OCI-LY7 (cell line): ENCODE measurements around the gene MEI4. TPM values are rescaled to one million over a fixed set of nuclear protein-coding genes. Genes with fewer than 3 reads are reported as not detected.
A peak's percentile ranks its signal among the peaks of the same experiment; 100 is the strongest.
"Not testable (repeated sequence)": the region's sequence is repeated elsewhere in the genome, so short reads cannot be mapped to it uniquely, and the experiment has no call there.

Experiments
- BruUV-seq: library from RNA; stranded (reverse); fragments of 400-500 nt; replicated peaks from 2 replicates; lab custom pipeline; 2021; lab: Mats Ljungman, UMichigan
- CTCF ChIA-PET: fragments of 300-600 bp; sonication (Branson Sonifier 250); formaldehyde crosslinking; loops from one replicate; lab custom pipeline; 2022; ENCODE audit warnings: antibody characterized with exemption; ENCODE audit not compliant: unreplicated experiment; lab: Charles Lee
- POLR2A ChIA-PET: fragments of 300-600 bp; sonication (Branson Sonifier 250); formaldehyde crosslinking; loops from one replicate; lab custom pipeline; 2022; ENCODE audit warnings: antibody characterized with exemption; lab: Charles Lee
- DNase-seq: peaks from one replicate; pipeline ENCODE4 v3.0.0-alpha.2; 2015; ENCODE audit warnings: low spot score
- H2AFZ ChIP-seq: fragments of 200-600 bp; sonication (generic), shearing (Covaris generic); 2 replicates; pipeline ENCODE4 v1.6.1; 2014; ENCODE audit warnings: mild to moderate bottlenecking, antibody characterized with exemption, low read length, moderate library complexity
- H3K27ac ChIP-seq: fragments of 200-600 bp; sonication (generic); 2 replicates; pipeline ENCODE4 v1.5.1; 2014; ENCODE audit warnings: mixed run types, low read depth, mild to moderate bottlenecking, moderate library complexity, low read length, inconsistent platforms; ENCODE audit not compliant: poor library complexity, severe bottlenecking
- H3K36me3 ChIP-seq: fragments of 200-600 bp; sonication (generic); 2 replicates; pipeline ENCODE4 v1.6.1; 2014; ENCODE audit warnings: mild to moderate bottlenecking, antibody characterized with exemption, low read length, moderate library complexity, mixed read lengths; ENCODE audit not compliant: insufficient read depth
- H3K4me1 ChIP-seq: fragments of 200-600 bp; sonication (generic); 2 replicates; pipeline ENCODE4 v1.5.1; 2014; ENCODE audit warnings: mild to moderate bottlenecking, low read length; ENCODE audit not compliant: insufficient read depth, poor library complexity, severe bottlenecking
- H3K4me2 ChIP-seq: fragments of 200-600 bp; sonication (generic); 2 replicates; pipeline ENCODE4 v1.6.1; 2014; ENCODE audit warnings: mild to moderate bottlenecking, low read length
- H3K4me3 ChIP-seq: fragments of 200-600 bp; sonication (generic); 2 replicates; pipeline ENCODE4 v1.5.1; 2014; ENCODE audit warnings: mild to moderate bottlenecking, low read depth, low read length; ENCODE audit not compliant: poor library complexity, severe bottlenecking
- H3K79me2 ChIP-seq: fragments of 200-600 bp; sonication (generic); 2 replicates; pipeline ENCODE4 v1.6.1; 2016; ENCODE audit warnings: low read depth, mild to moderate bottlenecking, low read length, moderate library complexity, mixed read lengths; ENCODE audit not compliant: insufficient read depth
- H3K9me2 ChIP-seq: fragments of 200-600 bp; sonication (generic); 2 replicates; pipeline ENCODE4 v1.6.1; 2016; ENCODE audit warnings: mild to moderate bottlenecking, low read length, mixed read lengths; ENCODE audit not compliant: insufficient read depth
- H3K9me3 ChIP-seq: fragments of 200-600 bp; sonication (generic); 2 replicates; pipeline ENCODE4 v1.6.1; 2014; ENCODE audit warnings: mild to moderate bottlenecking, mixed run types, low read length, mixed read lengths
- H4K20me1 ChIP-seq: fragments of 200-600 bp; sonication (generic); 2 replicates; pipeline ENCODE4 v1.6.1; 2014; ENCODE audit warnings: mild to moderate bottlenecking, antibody characterized with exemption, low read length, moderate library complexity, mixed read lengths; ENCODE audit not compliant: insufficient read depth
- EZH2phosphoT487 ChIP-seq: fragments of 200-600 bp; sonication (generic); IDR thresholded peaks from 2 replicates; pipeline ENCODE4 v1.6.1; 2018; ENCODE audit warnings: low read depth, borderline replicate concordance, mild to moderate bottlenecking, mixed run types, antibody characterized with exemption, low read length, moderate library complexity, mixed read lengths
- intact Hi-C: fragments of 100-400 bp; cut with micrococcal nuclease; formaldehyde crosslinking; loops from one replicate; pipeline ENCODE4 v1.10.0; 2022; ENCODE audit not compliant: unreplicated experiment
- total RNA-seq, 2 experiments: library from RNA; depleted of rRNA in 1 of 2; stranded (reverse); fragments of >200 nt in 1 of 2; shearing (Covaris generic) in 1 of 2; gene quantifications; 2 replicates each; pipeline ENCODE4 v1.2.3, GENCODE V29; 2014 to 2022
- TF ChIP-seq, protein P1 (sequence below): fragments of 200-600 bp; sonication (generic); conservative IDR thresholded peaks from 2 replicates; pipeline ENCODE4 v1.5.1; 2014; ENCODE audit warnings: mild to moderate bottlenecking, antibody characterized with exemption, low read length, moderate library complexity, mixed read lengths

The MEI4 gene
- total RNA-seq, 2 experiments from 2014 or later, result not detected

- Histone ChIP-seq H3K4me3 (no peak overlapping the region), H3K4me1 (no peaks in the 10 kb centered on the region), H4K20me1 (no peaks in the 10 kb centered on the region), H3K4me2 (no peak overlapping the region), H3K79me2 (no peaks in the 10 kb centered on the region), H2AFZ (no peak overlapping the region), H3K9me3 (no peaks in the 10 kb centered on the region), H3K9me2 (no peaks in the 10 kb centered on the region), H3K27ac (no peak overlapping the region), H3K36me3 (no peaks in the 10 kb centered on the region)
- intact Hi-C loops, result no loop called here
- peak; percentile 21 for DNase-seq
- CTCF ChIA-PET, result no interaction called here
- POLR2A ChIA-PET, result no interaction called here
- TF ChIP-seq EZH2phosphoT487, result no peak
- TF ChIP-seq, protein P1, sequence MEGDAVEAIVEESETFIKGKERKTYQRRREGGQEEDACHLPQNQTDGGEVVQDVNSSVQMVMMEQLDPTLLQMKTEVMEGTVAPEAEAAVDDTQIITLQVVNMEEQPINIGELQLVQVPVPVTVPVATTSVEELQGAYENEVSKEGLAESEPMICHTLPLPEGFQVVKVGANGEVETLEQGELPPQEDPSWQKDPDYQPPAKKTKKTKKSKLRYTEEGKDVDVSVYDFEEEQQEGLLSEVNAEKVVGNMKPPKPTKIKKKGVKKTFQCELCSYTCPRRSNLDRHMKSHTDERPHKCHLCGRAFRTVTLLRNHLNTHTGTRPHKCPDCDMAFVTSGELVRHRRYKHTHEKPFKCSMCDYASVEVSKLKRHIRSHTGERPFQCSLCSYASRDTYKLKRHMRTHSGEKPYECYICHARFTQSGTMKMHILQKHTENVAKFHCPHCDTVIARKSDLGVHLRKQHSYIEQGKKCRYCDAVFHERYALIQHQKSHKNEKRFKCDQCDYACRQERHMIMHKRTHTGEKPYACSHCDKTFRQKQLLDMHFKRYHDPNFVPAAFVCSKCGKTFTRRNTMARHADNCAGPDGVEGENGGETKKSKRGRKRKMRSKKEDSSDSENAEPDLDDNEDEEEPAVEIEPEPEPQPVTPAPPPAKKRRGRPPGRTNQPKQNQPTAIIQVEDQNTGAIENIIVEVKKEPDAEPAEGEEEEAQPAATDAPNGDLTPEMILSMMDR, result peak; percentile 72
- BruUV-seq, result no TSS peak
Observed at GRCh38 chr6:77740380-77740779, 87.5 kb downstream of the MEI4 start.

DNA sequence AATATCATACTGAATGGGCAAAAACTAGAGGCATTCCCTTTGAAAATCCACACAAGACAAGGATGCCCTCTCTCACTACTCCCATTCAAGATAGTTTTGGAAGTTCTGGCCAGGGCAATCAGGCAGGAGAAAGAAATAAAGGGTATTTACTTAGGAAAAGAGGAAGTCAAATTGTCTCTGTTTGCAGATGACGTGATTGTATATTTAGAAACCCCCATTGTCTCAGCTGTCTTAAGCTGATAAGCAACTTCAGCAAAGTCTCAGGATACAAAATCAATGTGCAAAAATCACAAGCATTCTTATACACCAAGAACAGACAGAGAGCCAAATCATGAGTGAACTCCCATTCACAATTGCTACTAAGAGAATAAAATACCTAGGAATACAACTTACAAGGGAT is 99.3 kb downstream of the MEI4 start:
- H4K20me1 ChIP-seq, CTCF ChIA-PET, intact Hi-C loops, H3K79me2 ChIP-seq, H3K9me3 ChIP-seq, H3K36me3 ChIP-seq, BruUV-seq, H3K9me2 ChIP-seq, H3K4me3 ChIP-seq, DNase-seq, H2AFZ ChIP-seq, H3K4me1 ChIP-seq, H3K27ac ChIP-seq, H3K4me2 ChIP-seq: not testable (repeated sequence)
- POLR2A ChIA-PET, result interaction anchor here (0.9 kb wide), 1 partner anchor 13 kb away, joined by 3 read pairs; no protein-coding TSS in a partner anchor

DNA sequence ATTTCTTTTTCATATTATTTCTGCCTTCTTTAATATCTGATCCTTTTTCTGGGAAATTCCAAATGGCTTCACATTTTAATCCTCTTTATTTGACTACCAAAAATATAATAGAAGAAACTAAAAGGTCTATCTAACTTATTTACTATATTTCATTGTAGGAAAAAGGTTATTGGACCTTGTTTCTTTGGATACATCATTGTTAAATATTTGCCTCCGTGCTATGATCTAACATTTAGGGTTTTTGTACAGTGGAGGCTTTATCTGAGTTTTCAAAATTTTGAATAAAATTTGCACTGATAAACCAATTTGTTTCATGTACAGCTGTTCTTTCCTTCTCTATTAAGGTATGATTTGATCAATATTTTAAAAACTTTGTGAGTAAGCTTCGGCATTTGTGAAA is 109.5 kb downstream of the MEI4 start:
- POLR2A ChIA-PET, result interaction anchor here (0.7 kb wide), 1 partner anchor 873 kb away, joined by 3 read pairs; no protein-coding TSS in a partner anchor
- no peak overlapping the region for H3K27ac ChIP-seq
- no peaks in the 10 kb centered on the region for H3K4me1 ChIP-seq
- DNase-seq, result no peak
- TF ChIP-seq, protein P1, result no peak
- no peak for TF ChIP-seq EZH2phosphoT487
- no peak overlapping the region for H2AFZ ChIP-seq
- H4K20me1 ChIP-seq, result no peaks in the 10 kb centered on the region
- no peak overlapping the region for H3K4me3 ChIP-seq
- BruUV-seq, result no TSS peak
- H3K9me3 ChIP-seq, result no peaks in the 10 kb centered on the region; the same call in 1 of the 2 replicates
- H3K79me2 ChIP-seq, result no peaks in the 10 kb centered on the region
- CTCF ChIA-PET, result no interaction called here
- H3K9me2 ChIP-seq, result no peaks in the 10 kb centered on the region
- no peak overlapping the region for H3K4me2 ChIP-seq
- H3K36me3 ChIP-seq, result no peaks in the 10 kb centered on the region
- intact Hi-C loops, result no loop called here
